ENCODE measurements around the gene CPM. TPM values are rescaled to one million over a fixed set of nuclear protein-coding genes. Genes with fewer than 3 reads are reported as not detected.

Gene CPM
- total RNA-seq, 1 experiment from 2014 or later = 3.1 TPM

GRCh38 chr12:68870011-68870410, 63.0 kb downstream of the CPM start:
- TF ChIP-seq EZH2 (IDR thresholded peaks at IDR 0.05; ENCODE audit: low read length, unreplicated experiment) (no peak), CTCF (conservative IDR thresholded peaks at IDR 0.05; ENCODE audit: low read depth, low read length) (no peak)
- Histone ChIP-seq H3K9ac (ENCODE audit: low read length) (no peak overlapping the region), H4K20me1 (ENCODE audit: low read length) (no peaks in the 10 kb centered on the region), H3K27ac (ENCODE audit: low read length) (no peak overlapping the region), H3K4me1 (ENCODE audit: insufficient read depth, low read length) (no peaks in the 10 kb centered on the region), H3K27me3 (ENCODE audit: low read length) (no peaks in the 10 kb centered on the region), H3F3A (ENCODE audit: low read length, unreplicated experiment) (no peaks in the 10 kb centered on the region), H3K4me2 (ENCODE audit: low read length) (no peak overlapping the region), H3K79me2 (ENCODE audit: low read length) (no peaks in the 10 kb centered on the region), H3K9me3 (ENCODE audit: low read length) (no peaks in the 10 kb centered on the region), H2AFZ (ENCODE audit: low read length) (no peak overlapping the region), H3K4me3 (ENCODE audit: low read length) (no peak overlapping the region), H3K9me2 (replicated peaks; ENCODE audit: low read length) (no peaks in the 10 kb centered on the region), H3K36me3 (ENCODE audit: low read depth, low read length) (no peaks in the 10 kb centered on the region)
- POLR2A ChIA-PET (ENCODE audit: unreplicated experiment) = no interaction called here
- CTCF ChIA-PET = no interaction called here
- ATAC-seq (no peak), DNase-seq (no peak)
- BruUV-seq (replicated peaks) = no TSS peak
- intact Hi-C loops (cut with micrococcal nuclease) = no loop called here

GRCh38 chr12:68868043-68868790, 64.8 kb downstream of the CPM start:
- no peak for ATAC-seq
- no peak for DNase-seq
- H3F3A ChIP-seq (ENCODE audit: low read length, unreplicated experiment) = no peaks in the 10 kb centered on the region
- no peaks in the 10 kb centered on the region for H4K20me1 ChIP-seq (ENCODE audit: low read length)
- no TSS peak for BruUV-seq (replicated peaks)
- ChIA-PET CTCF (interaction anchor here (0.5 kb wide), 1 partner anchor 367 kb away, joined by 4 read pairs; no protein-coding TSS in a partner anchor), POLR2A (ENCODE audit: unreplicated experiment) (no interaction called here)
- no peak overlapping the region for H3K4me3 ChIP-seq (ENCODE audit: low read length)
- no peaks in the 10 kb centered on the region for H3K27me3 ChIP-seq (ENCODE audit: low read length)
- H3K79me2 ChIP-seq (ENCODE audit: low read length) = no peaks in the 10 kb centered on the region
- H3K36me3 ChIP-seq (ENCODE audit: low read depth, low read length) = no peaks in the 10 kb centered on the region
- H3K9me2 ChIP-seq (replicated peaks; ENCODE audit: low read length) = no peaks in the 10 kb centered on the region
- H2AFZ ChIP-seq (ENCODE audit: low read length) = no peak overlapping the region
- TF ChIP-seq EZH2phosphoT487 (IDR thresholded peaks at IDR 0.05; ENCODE audit: borderline replicate concordance, low read length) (no peak), EZH2 (IDR thresholded peaks at IDR 0.05; ENCODE audit: low read length, unreplicated experiment) (no peak), CTCF (conservative IDR thresholded peaks at IDR 0.05; ENCODE audit: low read depth, low read length) (no peak)
- H3K9ac ChIP-seq (ENCODE audit: low read length) = no peak overlapping the region
- H3K9me3 ChIP-seq (ENCODE audit: low read length) = no peaks in the 10 kb centered on the region
- intact Hi-C loops (cut with micrococcal nuclease) = no loop called here
- no peak overlapping the region for H3K4me2 ChIP-seq (ENCODE audit: low read length)
- H3K27ac ChIP-seq (ENCODE audit: low read length) = no peak overlapping the region
- no peaks in the 10 kb centered on the region for H3K4me1 ChIP-seq (ENCODE audit: insufficient read depth, low read length)

GRCh38 chr12:68867606-68868005, 65.4 kb downstream of the CPM start:
- intact Hi-C loops (cut with micrococcal nuclease) = no loop called here
- Histone ChIP-seq H2AFZ (ENCODE audit: low read length) (no peak overlapping the region), H3K4me3 (ENCODE audit: low read length) (no peak overlapping the region), H3F3A (ENCODE audit: low read length, unreplicated experiment) (no peaks in the 10 kb centered on the region), H3K9ac (ENCODE audit: low read length) (no peak overlapping the region), H3K79me2 (ENCODE audit: low read length) (no peaks in the 10 kb centered on the region), H3K4me1 (ENCODE audit: insufficient read depth, low read length) (no peaks in the 10 kb centered on the region), H3K27me3 (ENCODE audit: low read length) (no peaks in the 10 kb centered on the region), H3K36me3 (ENCODE audit: low read depth, low read length) (no peaks in the 10 kb centered on the region), H3K9me2 (replicated peaks; ENCODE audit: low read length) (no peaks in the 10 kb centered on the region), H3K4me2 (ENCODE audit: low read length) (no peak overlapping the region), H3K27ac (ENCODE audit: low read length) (no peak overlapping the region), H4K20me1 (ENCODE audit: low read length) (no peaks in the 10 kb centered on the region), H3K9me3 (ENCODE audit: low read length) (no peaks in the 10 kb centered on the region)
- POLR2A ChIA-PET (ENCODE audit: unreplicated experiment) = no interaction called here
- no peak for DNase-seq
- TF ChIP-seq CTCF (conservative IDR thresholded peaks at IDR 0.05; ENCODE audit: low read depth, low read length) (no peak), EZH2 (IDR thresholded peaks at IDR 0.05; ENCODE audit: low read length, unreplicated experiment) (no peak), EZH2phosphoT487 (IDR thresholded peaks at IDR 0.05; ENCODE audit: borderline replicate concordance, low read length) (no peak)
- no TSS peak for BruUV-seq (replicated peaks)
- ATAC-seq = no peak
- CTCF ChIA-PET = no interaction called here
